Activated CD8-positive, alpha-beta T cell treated with anti-CD3 and anti-CD28 coated beads for 36 hours (primary cell): ENCODE measurements around the gene FAM13A. TPM values are rescaled to one million over a fixed set of nuclear protein-coding genes. Genes with fewer than 3 reads are reported as not detected.

ENCODE experiments used
- ATAC-seq: fragments of 200-7000 bp; cut with Tn5 transposase; one replicate; pipeline ENCODE4 v1.10.0; 2021; ENCODE audit warnings: mild to moderate bottlenecking, moderate library complexity
- CTCF ChIA-PET: fragments of 350-600 bp; sonication (Branson Sonifier 250); formaldehyde crosslinking; loops from one replicate; lab custom pipeline; 2021; ENCODE audit warnings: antibody characterized with exemption; lab: Charles Lee
- POLR2A ChIA-PET: fragments of 350-600 bp; sonication (Branson Sonifier 250); formaldehyde crosslinking; loops from one replicate; lab custom pipeline; 2021; ENCODE audit warnings: antibody characterized with exemption; lab: Charles Lee
- DNase-seq: peaks from one replicate; pipeline ENCODE4 v3.0.0-alpha.2; 2020
- H3K27ac Mint-ChIP-seq: one replicate; pipeline ENCODE4 v1.8.0; 2021; ENCODE audit warnings: mild to moderate bottlenecking, mixed read lengths
- H3K27me3 Mint-ChIP-seq: one replicate; pipeline ENCODE4 v1.8.0; 2021; ENCODE audit warnings: mixed read lengths
- H3K36me3 Mint-ChIP-seq: one replicate; pipeline ENCODE4 v1.8.0; 2021; ENCODE audit warnings: low read depth, mixed read lengths
- H3K4me1 Mint-ChIP-seq: one replicate; pipeline ENCODE4 v1.8.0; 2021; ENCODE audit warnings: low read depth, mixed read lengths
- H3K4me3 Mint-ChIP-seq: one replicate; pipeline ENCODE4 v1.8.0; 2021; ENCODE audit warnings: mild to moderate bottlenecking, moderate library complexity, mixed read lengths
- H3K9me3 Mint-ChIP-seq: one replicate; pipeline ENCODE4 v1.8.0; 2021; ENCODE audit warnings: mixed read lengths
- CTCF ChIP-seq: fragments of 200-600 bp; IDR thresholded peaks from one replicate; pipeline ENCODE4 v1.8.0; 2022; ENCODE audit warnings: antibody characterized with exemption, mild to moderate bottlenecking
- intact Hi-C: fragments of 100-400 bp; cut with micrococcal nuclease; formaldehyde crosslinking; loops from one replicate; pipeline ENCODE4 v1.10.0; 2022
- total RNA-seq, 2 experiments: library from RNA; stranded (reverse); gene quantifications; one replicate each; pipeline ENCODE4 v1.2.3, GENCODE V29; 2021

FAM13A gene
- total RNA-seq, 2 experiments from 2014 or later = 4.5 to 6.0 TPM

- Mint-ChIP-seq H3K4me3 (no peak overlapping the region), H3K27ac (no peak overlapping the region), H3K4me1 (no peaks in the 10 kb centered on the region), H3K27me3 (no peaks in the 10 kb centered on the region), H3K9me3 (no peaks in the 10 kb centered on the region), H3K36me3 (no peaks in the 10 kb centered on the region)
- ChIA-PET CTCF (interaction anchor here (1.8 kb wide), 1 partner anchor 232 kb away, joined by 5 read pairs; no protein-coding TSS in a partner anchor), POLR2A (no interaction called here)
- no peak for DNase-seq
- no peak for TF ChIP-seq CTCF
- ATAC-seq = no peak
- intact Hi-C loops = no loop called here
Observed at GRCh38 chr4:88771883-88772450, 285.0 kb downstream of the FAM13A start.

- intact Hi-C loops = no loop called here
- no peak for DNase-seq
- no peaks in the 10 kb centered on the region for H3K4me1 Mint-ChIP-seq
- peaks cover 1% of the 10 kb centered on the region for H3K27me3 Mint-ChIP-seq
- TF ChIP-seq CTCF = no peak
- H3K9me3 Mint-ChIP-seq = no peaks in the 10 kb centered on the region
- no peaks in the 10 kb centered on the region for H3K36me3 Mint-ChIP-seq
- POLR2A ChIA-PET = interaction anchor here (1.3 kb wide), 1 partner anchor 11 kb away, joined by 3 read pairs; no protein-coding TSS in a partner anchor
- no peak overlapping the region for H3K4me3 Mint-ChIP-seq
- no peak overlapping the region for H3K27ac Mint-ChIP-seq
- CTCF ChIA-PET = no interaction called here
- ATAC-seq = no peak
Observed at GRCh38 chr4:88765729-88766128, 291.3 kb downstream of the FAM13A start.

GRCh38 chr4:88763075-88763474, 293.9 kb downstream of the FAM13A start:
- Mint-ChIP-seq H3K4me1 (no peaks in the 10 kb centered on the region), H3K9me3 (no peaks in the 10 kb centered on the region), H3K36me3 (no peaks in the 10 kb centered on the region), H3K27me3 (peaks cover 1% of the 10 kb centered on the region), H3K4me3 (no peak overlapping the region), H3K27ac (no peak overlapping the region)
- POLR2A ChIA-PET = no interaction called here
- CTCF ChIA-PET = no interaction called here
- DNase-seq = no peak
- no peak for ATAC-seq
- TF ChIP-seq CTCF = no peak
- intact Hi-C loops = no loop called here

GRCh38 chr4:88761861-88762523, 295.0 kb downstream of the FAM13A start:
- Mint-ChIP-seq H3K9me3 (no peaks in the 10 kb centered on the region), H3K4me3 (no peak overlapping the region), H3K27ac (no peak overlapping the region), H3K27me3 (peaks cover 2% of the 10 kb centered on the region), H3K36me3 (no peaks in the 10 kb centered on the region), H3K4me1 (no peaks in the 10 kb centered on the region)
- POLR2A ChIA-PET = no interaction called here
- DNase-seq (no peak), ATAC-seq (no peak)
- intact Hi-C loops = no loop called here
- no peak for TF ChIP-seq CTCF
- CTCF ChIA-PET = no interaction called here

- TF ChIP-seq CTCF = no peak
- Mint-ChIP-seq H3K9me3 (no peaks in the 10 kb centered on the region), H3K4me3 (no peak overlapping the region), H3K27ac (no peak overlapping the region), H3K27me3 (peaks cover 2% of the 10 kb centered on the region), H3K36me3 (no peaks in the 10 kb centered on the region), H3K4me1 (no peaks in the 10 kb centered on the region)
- ChIA-PET POLR2A (no interaction called here), CTCF (no interaction called here)
- DNase-seq = no peak
- intact Hi-C loops = no loop called here
- ATAC-seq = no peak
Observed at GRCh38 chr4:88761342-88761741, 295.6 kb downstream of the FAM13A start.
